NB4 (cell line): Measurements from ENCODE around the gene ANTKMT.

Source experiments
- DNase-seq: peaks from one replicate; pipeline ENCODE4 v3.0.0; 2010; ENCODE audit warnings: low read depth
- H3K4me3 ChIP-seq: one replicate; pipeline ENCODE4 v1.5.1; 2011; ENCODE audit warnings: mild to moderate bottlenecking, low read depth, low read length, moderate library complexity
- CTCF ChIP-seq: IDR thresholded peaks from one replicate; pipeline ENCODE4 v1.5.1; 2012; ENCODE audit warnings: low read depth, low read length
- MAX ChIP-seq: IDR thresholded peaks from 2 replicates; pipeline ENCODE4 v1.6.1; 2011; ENCODE audit warnings: low read depth, low read length
- MYC ChIP-seq: IDR thresholded peaks from 2 replicates; pipeline ENCODE4 v1.6.1; 2011; ENCODE audit warnings: low read depth, low read length
- POLR2A ChIP-seq: IDR thresholded peaks from 2 replicates; pipeline ENCODE4 v1.6.1; 2011; ENCODE audit warnings: mild to moderate bottlenecking; ENCODE audit not compliant: insufficient read length; ENCODE audit errors: extremely low read depth

Gene ANTKMT

DNA sequence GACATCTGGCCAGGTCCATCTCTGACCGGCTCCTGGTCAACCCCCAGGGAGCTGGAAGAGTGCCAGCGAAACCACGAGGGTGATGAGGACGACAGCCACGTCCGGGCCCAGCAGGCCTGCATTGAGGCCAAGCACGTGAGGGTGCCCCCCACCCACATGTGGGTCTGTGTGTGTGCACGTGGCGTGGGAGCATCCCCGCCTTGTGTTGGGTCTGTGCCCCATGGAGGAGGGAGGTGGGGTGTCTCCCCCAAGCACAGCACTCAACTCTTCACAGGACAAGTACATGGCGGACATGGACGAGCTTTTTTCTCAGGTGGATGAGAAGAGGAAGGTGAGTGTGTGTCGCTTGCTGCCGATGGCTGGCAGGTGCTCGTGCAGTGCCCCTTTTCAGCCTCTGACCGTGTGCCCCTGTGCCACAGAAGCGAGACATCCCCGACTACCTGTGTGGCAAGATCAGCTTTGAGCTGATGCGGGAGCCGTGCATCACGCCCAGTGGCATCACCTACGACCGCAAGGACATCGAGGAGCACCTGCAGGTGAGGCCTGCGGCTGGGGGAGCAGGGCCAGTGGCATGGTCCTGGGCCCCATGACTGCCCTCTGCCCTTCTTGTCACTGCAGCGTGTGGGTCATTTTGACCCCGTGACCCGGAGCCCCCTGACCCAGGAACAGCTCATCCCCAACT, 39.1 kb upstream of the ANTKMT start:
- no peak for DNase-seq
- TF ChIP-seq MAX (no peak), CTCF (no peak), POLR2A (no peak), MYC (no peak)
- H3K4me3 ChIP-seq, result no peak overlapping the region

DNA sequence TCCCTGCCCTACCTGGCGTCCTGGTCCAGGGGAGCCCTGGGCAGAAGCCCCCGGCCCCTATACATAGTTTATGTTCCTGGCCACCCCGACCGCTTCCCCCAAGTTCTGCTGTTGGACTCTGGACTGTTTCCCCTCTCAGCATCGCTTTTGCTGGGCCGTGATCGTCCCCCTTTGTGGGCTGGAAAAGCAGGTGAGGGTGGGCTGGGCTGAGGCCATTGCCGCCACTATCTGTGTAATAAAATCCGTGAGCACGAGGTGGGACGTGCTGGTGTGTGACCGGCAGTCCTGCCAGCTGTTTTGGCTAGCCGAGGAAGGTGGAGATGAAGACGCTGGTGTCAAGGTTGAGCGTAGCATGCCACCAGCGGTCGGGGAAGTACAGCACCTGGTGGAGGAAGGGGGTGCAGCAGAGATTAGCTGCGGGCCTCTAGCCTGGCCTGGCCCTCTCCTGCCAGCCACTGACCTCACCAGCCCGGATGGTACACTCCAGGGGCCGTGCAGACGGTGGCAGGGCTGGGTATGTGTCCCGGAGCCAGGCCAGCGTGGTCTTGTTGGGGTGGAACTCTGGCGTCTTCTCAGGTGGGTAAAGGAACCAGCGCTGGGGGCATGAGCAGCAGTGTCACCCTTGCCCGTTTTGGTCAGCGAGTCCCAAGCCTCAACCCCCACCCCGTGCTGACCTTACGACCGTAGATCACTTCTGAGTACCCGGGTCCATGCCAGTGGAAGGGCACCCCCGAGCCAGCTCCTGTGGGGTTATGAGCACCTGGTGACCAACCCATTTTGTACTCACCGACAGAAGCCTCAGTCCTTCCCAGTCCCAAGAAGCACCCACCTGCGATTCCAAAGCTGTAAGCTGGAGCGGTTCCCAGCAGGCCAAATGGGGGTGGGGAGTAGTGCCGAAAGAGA, 38.2 kb upstream of the ANTKMT start:
- DNase-seq, result no peak
- H3K4me3 ChIP-seq, result peak overlapping the region; percentile 53
- TF ChIP-seq MAX (no peak), CTCF (no peak), MYC (no peak), POLR2A (no peak)

- DNase-seq, result peak; percentile 38
- TF ChIP-seq MAX (no peak), MYC (no peak), CTCF (no peak), POLR2A (no peak)
- peak overlapping the region; percentile 53 for H3K4me3 ChIP-seq
Observed at GRCh38 chr16:683396-684070, 37.4 kb upstream of the ANTKMT start.

- peak within 1 kb of the TSS; percentile 53 for H3K4me3 ChIP-seq
- TF ChIP-seq POLR2A (peak; percentile 75), MYC (peak; percentile 65; the same call in 1 of the 2 replicates), CTCF (no peak), MAX (peak; percentile 18)
- peak; percentile 94 for DNase-seq
Observed at GRCh38 chr16:684071-684794, 36.7 kb upstream of the ANTKMT start, which contains the start of gene JMJD8. TSS of gene JMJD8 (minus strand) at chr16:684334. CDS start at chr16:684319, 15 bp downstream.
